ENCODE data around the gene CCDC97.

GRCh38 chr19:41355035-41355434, 45.1 kb downstream of the CCDC97 start:
- TF ChIP-seq RELA (CRISPR knock-in tag; IDR thresholded peaks at IDR 0.05; ENCODE audit: borderline replicate concordance) (no peak), USF2 (CRISPR knock-in tag; IDR thresholded peaks at IDR 0.05) (no peak), CTCF (IDR thresholded peaks at IDR 0.05) (no peak), MAX (CRISPR knock-in tag; IDR thresholded peaks at IDR 0.05) (no peak)
